K562 (cell line): ENCODE results near the gene FRMD4B. TPM values are rescaled to one million over a fixed set of nuclear protein-coding genes. Genes with fewer than 3 reads are reported as not detected.

Experiments
- CREB5 ChIP-seq: fragments of 250-450 bp; sonication (Bioruptor Pico); IDR thresholded peaks from 2 replicates; pipeline ENCODE4 v1.5.0; 2020; ENCODE audit warnings: mild to moderate bottlenecking
- ILK ChIP-seq: fragments of 450-650 bp; IDR thresholded peaks from 2 replicates; pipeline ENCODE4 v1.6.1; 2016; ENCODE audit warnings: missing genetic modification characterization, low read depth, mild to moderate bottlenecking, missing compliant biosample characterization, moderate library complexity, borderline replicate concordance
- RBM22 ChIP-seq: fragments of 200-400 bp; formaldehyde crosslinking; IDR thresholded peaks from 2 replicates; pipeline ENCODE4 v1.6.1; 2018; ENCODE audit warnings: low read length, low read depth; ENCODE audit not compliant: poor library complexity, severe bottlenecking
- TGIF2 ChIP-seq: sonication (generic); formaldehyde crosslinking; IDR thresholded peaks from 2 replicates; pipeline ENCODE4 v1.8.1; 2022; ENCODE audit warnings: mild to moderate bottlenecking, missing genetic modification reagents, moderate library complexity
- TOE1 ChIP-seq, 2 experiments: fragments of 450-650 bp in 1 of 2; sonication (generic) in 1 of 2; formaldehyde crosslinking in 1 of 2; IDR thresholded peaks; 2 replicates each; pipeline versions ENCODE4 v1.7.1 to v1.8.0; 2016 to 2022; ENCODE audit warnings: borderline replicate concordance in 2 of 2, mild to moderate bottlenecking in 2 of 2, antibody characterized with exemption in 1 of 2, inconsistent platforms in 1 of 2, low read depth in 1 of 2, missing genetic modification reagents in 1 of 2, moderate library complexity in 1 of 2
- ZNF23 ChIP-seq: fragments of 250-450 bp; sonication (Bioruptor Pico); IDR thresholded peaks from 2 replicates; pipeline ENCODE4 v1.4.0; 2020; ENCODE audit warnings: mild to moderate bottlenecking
- polyA plus RNA-seq, 8 experiments: library from polyadenylated mRNA; depleted of rRNA in 4 of 8; stranded (reverse) in 5 of 8; unstranded in 3 of 8; fragments of >200 nt; fragmentation: Nextera tagmentation in 2 of 8; fragmentation: Illumina TruSeq in 1 of 8; extraction: Ambion mirVana in 2 of 8; extraction: Trizol in 1 of 8; gene quantifications; 2 replicates each; pipeline versions ENCODE4 v1.2.1 to v1.2.3, GENCODE V29; 2011 to 2014; ENCODE audit warnings: inconsistent platforms in 1 of 8, missing spikeins in 1 of 8
- total RNA-seq, 7 experiments: library from RNA; depleted of rRNA in 6 of 7; stranded (reverse); fragments of >200 nt in 6 of 7; fragmentation: Illumina TruSeq in 2 of 7; extraction: Trizol in 2 of 7; gene quantifications; 2 replicates each; pipeline versions ENCODE4 v1.2.1 to v1.2.3, GENCODE V29; 2011 to 2021; ENCODE audit warnings: low replicate concordance in 1 of 7
- TF ChIP-seq, protein P1 (sequence below): IDR thresholded peaks from 3 replicates; pipeline ENCODE4 v1.6.1; 2011; ENCODE audit warnings: borderline replicate concordance, mild to moderate bottlenecking; ENCODE audit not compliant: insufficient read length, insufficient read depth
- TF ChIP-seq, protein P2 (sequence below), 2 experiments: IDR thresholded peaks; 2 replicates each; pipeline ENCODE4 v1.6.1; 2011; ENCODE audit warnings: borderline replicate concordance in 1 of 2, control low read depth in 1 of 2, low read depth in 1 of 2, low read length in 1 of 2, mild to moderate bottlenecking in 1 of 2, mixed read lengths in 1 of 2, moderate library complexity in 1 of 2; ENCODE audit not compliant: insufficient read depth in 1 of 2, insufficient read length in 1 of 2, poor library complexity in 1 of 2, severe bottlenecking in 1 of 2; ENCODE audit errors: extremely low read depth in 1 of 2

FRMD4B gene
- total and polyA plus RNA-seq, 9 of the 15 experiments (the other 6 are each of a cell fraction or from before 2014, with no cell fraction given), result 0.03 to 0.09 (median 0.04) TPM; not detected in 3

GRCh38 chr3:69160107-69160506 is 225.8 kb downstream of the FRMD4B start (continued):
- TF ChIP-seq, protein P1, sequence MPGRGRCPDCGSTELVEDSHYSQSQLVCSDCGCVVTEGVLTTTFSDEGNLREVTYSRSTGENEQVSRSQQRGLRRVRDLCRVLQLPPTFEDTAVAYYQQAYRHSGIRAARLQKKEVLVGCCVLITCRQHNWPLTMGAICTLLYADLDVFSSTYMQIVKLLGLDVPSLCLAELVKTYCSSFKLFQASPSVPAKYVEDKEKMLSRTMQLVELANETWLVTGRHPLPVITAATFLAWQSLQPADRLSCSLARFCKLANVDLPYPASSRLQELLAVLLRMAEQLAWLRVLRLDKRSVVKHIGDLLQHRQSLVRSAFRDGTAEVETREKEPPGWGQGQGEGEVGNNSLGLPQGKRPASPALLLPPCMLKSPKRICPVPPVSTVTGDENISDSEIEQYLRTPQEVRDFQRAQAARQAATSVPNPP, result no peak
- no peak for TF ChIP-seq ILK (tag)
- no peak for TF ChIP-seq TOE1 (IDR thresholded peaks at IDR 0.05; ENCODE audit: borderline replicate concordance)
- TF ChIP-seq TOE1 (CRISPR knock-in tag; IDR thresholded peaks at IDR 0.05; ENCODE audit: borderline replicate concordance, low read depth), result no peak
- no peak for TF ChIP-seq ZNF23 (CRISPR knock-in tag)
- TF ChIP-seq RBM22, result no peak
- TF ChIP-seq CREB5 (CRISPR knock-in tag), result no peak
- TF ChIP-seq, protein P2, sequence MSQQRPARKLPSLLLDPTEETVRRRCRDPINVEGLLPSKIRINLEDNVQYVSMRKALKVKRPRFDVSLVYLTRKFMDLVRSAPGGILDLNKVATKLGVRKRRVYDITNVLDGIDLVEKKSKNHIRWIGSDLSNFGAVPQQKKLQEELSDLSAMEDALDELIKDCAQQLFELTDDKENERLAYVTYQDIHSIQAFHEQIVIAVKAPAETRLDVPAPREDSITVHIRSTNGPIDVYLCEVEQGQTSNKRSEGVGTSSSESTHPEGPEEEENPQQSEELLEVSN (IDR thresholded peaks at IDR 0.05; ENCODE audit: borderline replicate concordance in 1 of 2, extremely low read depth in 1 of 2, insufficient read depth in 1 of 2, insufficient read length in 1 of 2, low read depth in 1 of 2, low read length in 1 of 2, poor library complexity in 1 of 2, severe bottlenecking in 1 of 2), result no peak
- no peak for TF ChIP-seq TGIF2 (CRISPR knock-in tag)
